IPS DF 19.7 (cell line): ENCODE measurements around the gene IDE.
A peak's percentile ranks its signal among the peaks of the same experiment; 100 is the strongest.

Experiments
- DNase-seq: peaks from one replicate; pipeline ENCODE4 v3.0.0-alpha.2; 2013; ENCODE audit warnings: low read depth, low spot score

Gene IDE

GRCh38 chr10:92567952-92568600 lies 5.8 kb downstream of the IDE start:
- DNase-seq, result no peak

- no peak for DNase-seq
These were observed 11.5 kb downstream of the IDE start for GRCh38 chr10:92562424-92562823.

- DNase-seq, result no peak
These were observed 14.8 kb downstream of the IDE start for GRCh38 chr10:92559046-92559445.

- DNase-seq, result no peak
These were observed 19.9 kb downstream of the IDE start for GRCh38 chr10:92553959-92554358.

GRCh38 chr10:92552310-92552709 lies 21.6 kb downstream of the IDE start:
- DNase-seq, result no peak

GRCh38 chr10:92550924-92551323 lies 23.0 kb downstream of the IDE start:
- DNase-seq, result no peak

- no peak for DNase-seq
These were observed 26.2 kb downstream of the IDE start for GRCh38 chr10:92547676-92548075.

- DNase-seq, result no peak
These were observed 28.3 kb downstream of the IDE start for GRCh38 chr10:92545556-92545955.

GRCh38 chr10:92544296-92544695 lies 29.6 kb downstream of the IDE start:
- no peak for DNase-seq

GRCh38 chr10:92542458-92542857 lies 31.4 kb downstream of the IDE start:
- DNase-seq, result no peak

GRCh38 chr10:92541583-92541982 lies 32.3 kb downstream of the IDE start:
- no peak for DNase-seq

GRCh38 chr10:92538231-92538958 lies 35.5 kb downstream of the IDE start:
- DNase-seq, result no peak

GRCh38 chr10:92530891-92531535 lies 42.9 kb downstream of the IDE start:
- no peak for DNase-seq

- DNase-seq, result no peak
These were observed 43.5 kb downstream of the IDE start for GRCh38 chr10:92530421-92530820.

- DNase-seq, result no peak
These were observed 46.2 kb downstream of the IDE start for GRCh38 chr10:92527716-92528115.

GRCh38 chr10:92523639-92524038 lies 50.3 kb downstream of the IDE start:
- DNase-seq, result no peak

GRCh38 chr10:92517034-92517655 lies 56.7 kb downstream of the IDE start:
- DNase-seq, result peak; percentile 15

GRCh38 chr10:92508866-92509265 lies 65.0 kb downstream of the IDE start:
- no peak for DNase-seq

GRCh38 chr10:92506336-92506735 lies 67.6 kb downstream of the IDE start:
- no peak for DNase-seq

- DNase-seq, result no peak
These were observed 68.8 kb downstream of the IDE start for GRCh38 chr10:92505044-92505443.

GRCh38 chr10:92502296-92502808 lies 71.5 kb downstream of the IDE start:
- no peak for DNase-seq

- DNase-seq, result no peak
These were observed 80.5 kb downstream of the IDE start for GRCh38 chr10:92493362-92493761.
